ENCODE data around the gene ARL8A.
"Not testable (repeated sequence)": the region's sequence is repeated elsewhere in the genome, so short reads cannot be mapped to it uniquely, and the experiment has no call there.

ARL8A gene

GRCh38 chr1:202133496-202133895, 11.0 kb downstream of the ARL8A start:
- no peak for DNase-seq

DNA sequence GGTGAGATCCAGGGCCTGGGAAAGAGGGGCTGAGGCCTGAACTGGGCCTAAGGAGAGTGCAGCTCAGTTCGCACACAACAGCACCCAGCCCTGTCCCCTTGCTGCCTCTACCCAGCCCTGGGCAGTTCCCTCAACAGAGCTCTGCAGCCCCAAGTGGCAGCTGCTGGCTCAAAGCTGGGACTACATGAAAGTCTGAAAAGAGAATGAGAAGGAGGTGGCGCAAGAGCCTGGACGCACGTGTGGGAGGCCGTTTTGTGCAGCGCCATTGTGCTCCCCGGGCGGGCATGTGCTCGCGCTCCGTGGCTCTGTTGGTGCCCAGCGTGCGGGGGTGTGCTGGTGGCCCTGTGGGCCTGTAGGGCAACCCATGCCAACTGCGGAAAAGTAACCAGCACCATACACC, 11.5 kb downstream of the ARL8A start:
- no peak for DNase-seq

GRCh38 chr1:202131956-202132821, 12.3 kb downstream of the ARL8A start:
- no peak for DNase-seq

GRCh38 chr1:202130816-202131522, 13.6 kb downstream of the ARL8A start:
- no peak for DNase-seq

DNA sequence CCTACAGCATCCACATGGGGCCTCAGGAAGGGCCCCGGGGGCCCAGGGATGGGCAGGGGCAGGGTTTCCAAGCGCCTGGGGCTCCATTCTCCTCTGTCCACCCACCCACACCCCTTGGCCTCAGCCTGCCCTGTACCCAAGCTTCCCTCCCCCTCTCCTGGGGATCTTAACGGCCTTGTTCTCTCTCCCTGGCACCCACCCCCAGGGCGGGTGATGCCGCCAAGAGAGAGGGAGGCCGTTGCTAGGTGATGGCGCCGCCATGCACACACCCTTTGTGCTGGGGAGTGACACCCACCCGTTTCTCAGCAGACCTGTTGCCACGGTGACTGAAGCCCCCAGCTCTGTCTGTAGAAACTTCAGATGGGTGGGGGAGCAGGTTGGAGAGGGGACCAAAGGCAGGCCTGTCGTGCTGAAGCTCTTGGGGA, 14.2 kb downstream of the ARL8A start:
- DNase-seq: no peak

DNA sequence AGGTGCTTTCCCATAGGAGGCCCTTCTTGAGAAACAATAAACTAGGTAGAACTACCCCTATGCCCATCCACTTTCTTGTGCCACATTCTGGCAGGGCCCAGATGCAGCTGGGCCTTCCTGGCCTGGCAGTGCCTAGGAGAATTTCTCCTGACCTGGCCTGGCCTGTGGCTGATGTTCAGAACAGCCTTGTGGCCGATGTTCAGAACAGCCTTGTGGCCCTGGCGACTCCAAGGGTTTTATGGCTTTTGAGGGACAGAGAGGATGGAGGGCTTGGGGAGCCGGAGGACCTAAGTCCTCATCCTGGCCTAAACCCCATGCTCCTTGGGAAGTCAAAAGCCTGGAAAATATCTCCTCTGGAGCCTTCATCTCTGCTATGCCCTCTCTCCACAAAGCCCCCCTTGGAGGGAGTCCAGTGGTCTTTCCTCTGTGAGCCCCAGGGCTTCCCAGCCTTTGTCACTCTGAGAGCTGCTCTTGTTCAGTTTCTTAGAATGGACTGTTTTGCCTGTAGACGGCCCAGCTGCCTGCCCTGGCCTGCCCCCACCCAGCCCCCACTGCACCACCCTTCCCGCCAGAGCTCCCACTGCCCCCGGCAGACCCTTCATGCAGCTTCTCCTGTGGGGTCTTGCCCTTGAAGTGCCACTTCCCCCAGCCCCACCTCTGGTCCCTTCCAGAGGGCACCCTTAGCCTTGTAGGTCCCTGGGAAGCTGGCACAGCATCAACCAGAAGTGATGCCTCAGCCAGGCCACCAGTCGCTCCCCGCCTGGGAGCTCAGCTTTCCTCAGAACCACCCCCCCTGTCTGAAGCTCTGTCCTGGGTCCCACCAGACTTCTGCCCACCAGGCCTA, 14.9 kb downstream of the ARL8A start:
- DNase-seq: no peak

- no peak for DNase-seq
Measured at GRCh38 chr1:202127836-202128622, 16.5 kb downstream of the ARL8A start.

DNA sequence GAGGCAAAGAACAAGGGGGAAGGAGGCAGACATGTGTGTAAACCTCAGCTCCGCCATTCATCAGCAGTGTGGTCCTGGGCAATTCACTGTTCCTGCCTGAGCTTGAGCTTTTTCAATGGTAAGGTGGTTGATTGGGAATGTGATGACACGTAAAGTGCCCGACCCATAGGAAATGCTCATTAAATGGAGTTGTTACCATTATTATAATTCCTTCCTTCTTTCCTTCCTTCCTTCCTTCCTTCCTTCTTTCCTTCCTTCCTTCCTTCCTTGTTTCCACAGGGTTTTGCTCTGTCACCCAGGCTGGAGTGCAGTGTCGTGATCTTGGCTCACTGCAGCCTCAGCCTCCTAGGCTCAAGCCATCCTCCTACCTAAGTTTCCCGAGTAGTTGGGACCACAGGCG, 17.5 kb downstream of the ARL8A start:
- DNase-seq: no peak

DNA sequence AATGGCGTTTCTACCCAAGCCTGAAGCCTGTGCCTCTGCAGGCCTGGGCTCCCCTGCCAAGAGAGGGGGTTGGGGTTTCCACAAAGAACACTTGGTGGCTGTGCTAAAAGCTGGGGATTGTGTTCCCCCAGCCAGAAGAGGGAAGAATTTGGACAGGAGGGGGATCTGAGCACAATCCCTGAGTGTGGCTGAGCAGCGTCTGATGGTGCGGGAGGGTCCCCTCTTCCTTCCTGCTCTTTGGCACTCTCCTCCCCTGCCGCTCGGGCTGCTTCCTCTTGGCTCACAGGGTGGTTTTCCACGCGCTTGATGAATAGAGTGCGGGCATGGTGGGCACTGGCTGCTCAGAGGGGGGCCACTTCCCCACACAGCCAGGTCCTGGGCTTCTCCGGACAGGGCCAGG, 18.1 kb downstream of the ARL8A start:
- DNase-seq: no peak

DNA sequence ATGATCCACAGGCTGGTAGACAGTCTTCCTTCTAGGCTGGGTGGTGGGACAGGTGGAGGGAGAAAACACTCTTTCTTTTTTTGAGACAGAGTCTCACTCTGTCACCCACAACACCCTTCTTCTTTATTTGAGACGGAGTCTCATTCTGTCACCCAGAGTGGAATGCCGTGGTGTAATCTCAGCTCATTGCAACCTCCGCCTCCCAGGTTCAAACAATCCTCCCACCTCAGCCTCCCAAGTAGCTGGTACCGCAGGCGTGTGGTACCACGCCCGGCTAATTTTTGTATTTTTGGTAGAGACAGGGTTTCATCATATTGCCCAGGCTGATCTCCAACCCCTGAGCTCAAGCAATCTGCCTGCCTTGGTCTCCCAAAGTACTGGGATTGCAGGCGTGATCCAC, 18.9 kb downstream of the ARL8A start:
- DNase-seq: no peak

GRCh38 chr1:202124142-202124541, 20.4 kb downstream of the ARL8A start:
- DNase-seq: no peak

DNA sequence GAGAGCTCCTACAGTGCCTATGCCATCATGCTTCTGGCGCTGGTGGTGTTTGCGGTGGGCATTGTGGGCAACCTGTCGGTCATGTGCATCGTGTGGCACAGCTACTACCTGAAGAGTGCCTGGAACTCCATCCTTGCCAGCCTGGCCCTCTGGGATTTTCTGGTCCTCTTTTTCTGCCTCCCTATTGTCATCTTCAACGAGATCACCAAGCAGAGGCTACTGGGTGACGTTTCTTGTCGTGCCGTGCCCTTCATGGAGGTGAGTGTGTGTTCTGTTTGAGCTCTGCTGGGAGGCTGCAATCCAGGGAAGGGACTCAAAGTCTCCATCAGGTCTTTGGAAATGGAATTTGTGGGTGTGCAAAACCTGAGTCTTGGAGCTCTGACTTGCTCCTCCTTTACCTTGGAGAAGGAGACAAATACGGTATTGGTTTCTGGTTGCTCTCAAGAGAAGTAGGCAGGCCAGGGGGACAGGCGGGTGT, 21.2 kb downstream of the ARL8A start:
- no peak for DNase-seq

DNA sequence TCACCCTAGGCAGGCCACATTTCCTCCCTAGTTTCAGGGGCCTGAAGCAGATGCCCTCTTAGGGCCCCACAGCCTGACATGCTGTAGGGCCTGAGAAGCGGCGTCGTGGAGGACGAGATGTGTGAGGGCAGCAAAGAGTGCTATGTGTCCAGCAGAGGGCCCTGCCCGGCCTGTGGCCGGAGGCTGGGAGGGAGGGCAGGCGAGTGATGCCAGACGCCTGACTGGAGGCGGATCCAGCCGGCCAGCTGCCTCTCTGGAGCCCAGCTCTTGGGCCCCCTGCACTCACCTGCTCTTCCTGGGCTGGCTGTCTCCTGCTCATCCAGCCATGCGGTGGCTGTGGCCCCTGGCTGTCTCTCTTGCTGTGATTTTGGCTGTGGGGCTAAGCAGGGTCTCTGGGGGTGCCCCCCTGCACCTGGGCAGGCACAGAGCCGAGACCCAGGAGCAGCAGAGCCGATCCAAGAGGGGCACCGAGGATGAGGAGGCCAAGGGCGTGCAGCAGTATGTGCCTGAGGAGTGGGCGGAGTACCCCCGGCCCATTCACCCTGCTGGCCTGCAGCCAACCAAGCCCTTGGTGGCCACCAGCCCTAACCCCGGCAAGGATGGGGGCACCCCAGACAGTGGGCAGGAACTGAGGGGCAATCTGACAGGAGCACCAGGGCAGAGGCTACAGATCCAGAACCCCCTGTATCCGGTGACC, 21.8 kb downstream of the ARL8A start, which contains the start of gene GPR37L1:
TSS of gene GPR37L1 (plus strand) at position 279 of the 697 bp plus-strand sequence. CDS start at position 326, 47 bp downstream.
- DNase-seq: no peak

DNA sequence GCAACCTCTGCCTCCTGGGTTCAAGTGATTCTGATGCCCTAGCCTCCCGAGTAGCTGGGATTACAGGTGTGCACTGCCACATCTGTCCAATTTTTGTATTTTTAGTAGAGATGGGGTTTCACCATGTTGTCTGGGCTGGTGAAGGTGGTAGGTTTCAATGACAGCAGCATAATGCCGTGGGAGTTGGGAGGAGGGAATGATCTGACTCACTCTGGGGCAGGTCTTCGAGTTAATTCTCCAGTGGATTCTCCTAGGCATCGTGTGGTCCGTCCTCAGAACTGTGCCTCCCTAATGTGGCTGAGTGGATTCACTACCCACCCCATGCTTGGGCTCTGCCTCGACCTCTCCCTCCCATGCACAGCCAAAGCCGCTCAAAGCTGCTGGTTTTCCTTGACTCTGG, 23.5 kb downstream of the ARL8A start:
- DNase-seq: no peak

DNA sequence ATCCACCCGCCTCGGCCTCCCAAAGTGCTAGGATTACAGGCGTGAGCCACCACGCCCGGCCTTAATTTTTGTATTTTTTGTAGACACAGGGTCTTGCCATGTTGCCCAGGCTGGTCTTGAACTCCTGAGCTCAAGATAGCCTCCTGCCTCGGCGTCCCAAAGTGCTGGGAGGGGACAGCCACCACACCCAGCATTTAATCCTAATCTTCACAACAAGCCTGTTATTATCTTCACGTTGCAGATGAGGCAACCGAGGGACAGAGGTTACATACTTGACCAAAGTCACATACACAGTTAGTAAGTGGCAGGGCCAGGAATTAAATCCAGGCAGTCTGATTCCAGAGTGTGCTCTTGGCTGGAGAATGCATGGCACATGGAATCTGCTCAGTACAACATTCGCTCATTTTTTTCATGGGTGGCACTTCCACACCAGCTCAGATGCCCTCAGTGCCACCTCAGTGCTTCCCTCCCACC, 26.6 kb downstream of the ARL8A start:
- DNase-seq: no peak

- no peak for DNase-seq
Measured at GRCh38 chr1:202116287-202116686, 28.2 kb downstream of the ARL8A start.

DNA sequence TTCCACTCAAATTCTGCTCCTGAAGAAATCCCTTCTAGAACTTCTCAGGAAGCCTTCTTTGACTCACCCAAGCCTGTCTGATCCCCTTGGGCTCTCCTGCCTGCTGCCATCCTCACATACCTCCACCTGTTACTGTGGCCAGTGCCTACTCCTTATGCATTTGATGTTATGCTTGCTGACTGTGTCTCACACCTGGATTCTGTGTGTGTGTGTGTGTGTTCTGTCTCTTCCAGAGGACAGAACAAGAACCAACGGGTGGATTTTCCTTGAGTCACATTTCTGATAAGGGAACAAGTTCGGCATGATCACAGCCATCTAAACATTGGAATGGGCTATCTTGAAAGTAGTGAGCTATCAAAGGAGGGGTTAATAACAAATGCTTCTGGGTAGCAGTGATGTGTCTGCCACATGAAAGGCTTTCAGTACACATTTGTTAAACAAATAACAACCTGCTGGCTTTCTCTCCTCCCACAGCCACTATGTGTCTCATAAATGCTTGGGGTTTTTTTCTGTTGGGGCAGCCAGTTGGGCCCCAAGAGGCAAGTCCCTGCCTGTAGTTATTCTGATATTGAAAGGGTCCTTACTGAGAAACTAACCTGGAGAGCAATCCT, 30.7 kb downstream of the ARL8A start:
- no peak for DNase-seq

GRCh38 chr1:202112859-202113689, 31.5 kb downstream of the ARL8A start:
- DNase-seq: no peak

- not testable (repeated sequence) for DNase-seq
Measured at GRCh38 chr1:202111589-202111988, 32.9 kb downstream of the ARL8A start.

DNA sequence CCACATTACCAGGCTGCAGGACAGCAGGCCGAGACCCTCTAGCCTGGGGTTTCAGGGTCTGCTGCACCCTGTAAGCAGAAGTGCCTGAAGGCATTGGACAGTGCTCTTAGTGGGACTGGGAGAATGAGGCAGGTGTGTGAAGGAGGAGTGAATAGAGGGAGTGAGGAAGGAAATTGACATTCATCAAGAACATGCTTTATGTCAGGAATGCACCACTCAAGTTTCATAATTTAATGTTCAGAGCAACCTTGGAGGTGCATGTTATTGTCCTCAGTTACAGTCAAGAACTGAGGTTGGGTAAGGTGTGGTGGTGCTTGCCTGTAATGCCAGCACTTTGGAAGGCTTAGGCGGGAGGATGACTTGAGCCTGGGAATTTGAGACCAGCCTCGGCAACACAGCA, 33.6 kb downstream of the ARL8A start:
- DNase-seq: no peak

Measured in central memory CD4-positive, alpha-beta T cell (primary cell).